ENCODE data around the gene SHC2. TPM values are rescaled to one million over a fixed set of nuclear protein-coding genes. Genes with fewer than 3 reads are reported as not detected.

Gene SHC2
- total and polyA plus RNA-seq, 9 of the 15 experiments (the other 6 are each of a cell fraction or from before 2014, with no cell fraction given), result 0.14 to 0.36 (median 0.17) TPM; not detected in 5

DNA sequence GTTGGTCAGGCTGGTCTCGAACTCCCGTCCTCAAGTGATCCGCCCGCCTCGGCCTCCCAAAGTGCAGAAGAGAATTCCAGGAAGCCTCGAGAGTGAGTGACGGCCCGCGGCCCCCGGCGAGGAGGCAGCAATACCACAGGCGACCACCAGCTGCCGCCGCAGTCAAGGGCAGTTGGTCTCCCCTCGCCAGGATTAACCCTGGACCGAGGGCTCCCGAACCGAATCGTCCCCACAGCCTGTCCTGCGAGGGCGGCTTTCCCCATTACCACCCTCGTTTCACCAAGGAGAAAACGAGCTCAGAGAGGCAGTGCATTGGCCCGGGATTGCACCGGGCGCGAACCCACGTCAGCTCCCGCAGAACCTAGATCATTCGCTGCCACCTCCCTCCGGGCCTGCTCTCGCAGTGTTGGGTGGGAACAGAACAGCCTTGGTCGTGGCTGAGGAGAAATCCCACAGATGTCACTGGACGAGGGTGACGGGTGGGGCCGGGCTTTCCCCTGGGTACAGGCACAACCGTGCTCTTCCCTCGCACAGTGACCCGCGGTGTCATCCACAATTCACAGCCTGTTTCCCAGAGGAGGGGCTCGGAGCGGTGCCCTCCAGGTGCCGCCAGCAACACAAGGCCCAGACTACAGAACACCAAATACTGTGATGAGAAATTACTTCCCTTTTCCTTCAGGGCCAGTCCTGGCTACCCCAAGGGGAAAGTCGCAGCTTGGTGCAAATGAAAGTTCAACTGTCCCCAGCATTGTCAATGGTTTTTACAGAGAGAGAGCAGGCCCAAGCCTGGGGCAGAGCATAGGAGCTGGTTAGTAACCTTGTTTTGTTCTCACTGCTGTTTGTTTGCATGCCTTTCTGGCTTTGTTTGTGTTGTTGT is 76.7 kb downstream of the SHC2 start (continued):
- TF ChIP-seq, protein P1, sequence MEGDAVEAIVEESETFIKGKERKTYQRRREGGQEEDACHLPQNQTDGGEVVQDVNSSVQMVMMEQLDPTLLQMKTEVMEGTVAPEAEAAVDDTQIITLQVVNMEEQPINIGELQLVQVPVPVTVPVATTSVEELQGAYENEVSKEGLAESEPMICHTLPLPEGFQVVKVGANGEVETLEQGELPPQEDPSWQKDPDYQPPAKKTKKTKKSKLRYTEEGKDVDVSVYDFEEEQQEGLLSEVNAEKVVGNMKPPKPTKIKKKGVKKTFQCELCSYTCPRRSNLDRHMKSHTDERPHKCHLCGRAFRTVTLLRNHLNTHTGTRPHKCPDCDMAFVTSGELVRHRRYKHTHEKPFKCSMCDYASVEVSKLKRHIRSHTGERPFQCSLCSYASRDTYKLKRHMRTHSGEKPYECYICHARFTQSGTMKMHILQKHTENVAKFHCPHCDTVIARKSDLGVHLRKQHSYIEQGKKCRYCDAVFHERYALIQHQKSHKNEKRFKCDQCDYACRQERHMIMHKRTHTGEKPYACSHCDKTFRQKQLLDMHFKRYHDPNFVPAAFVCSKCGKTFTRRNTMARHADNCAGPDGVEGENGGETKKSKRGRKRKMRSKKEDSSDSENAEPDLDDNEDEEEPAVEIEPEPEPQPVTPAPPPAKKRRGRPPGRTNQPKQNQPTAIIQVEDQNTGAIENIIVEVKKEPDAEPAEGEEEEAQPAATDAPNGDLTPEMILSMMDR (IDR thresholded peaks at IDR 0.05 in 2 of 3, conservative IDR thresholded peaks at IDR 0.05 in 1 of 3; ENCODE audit: insufficient read depth in 2 of 3, low read depth in 1 of 3, low read length in 3 of 3), result peak; percentile 53 to 75 (median 59)
- TF ChIP-seq, protein P2, sequence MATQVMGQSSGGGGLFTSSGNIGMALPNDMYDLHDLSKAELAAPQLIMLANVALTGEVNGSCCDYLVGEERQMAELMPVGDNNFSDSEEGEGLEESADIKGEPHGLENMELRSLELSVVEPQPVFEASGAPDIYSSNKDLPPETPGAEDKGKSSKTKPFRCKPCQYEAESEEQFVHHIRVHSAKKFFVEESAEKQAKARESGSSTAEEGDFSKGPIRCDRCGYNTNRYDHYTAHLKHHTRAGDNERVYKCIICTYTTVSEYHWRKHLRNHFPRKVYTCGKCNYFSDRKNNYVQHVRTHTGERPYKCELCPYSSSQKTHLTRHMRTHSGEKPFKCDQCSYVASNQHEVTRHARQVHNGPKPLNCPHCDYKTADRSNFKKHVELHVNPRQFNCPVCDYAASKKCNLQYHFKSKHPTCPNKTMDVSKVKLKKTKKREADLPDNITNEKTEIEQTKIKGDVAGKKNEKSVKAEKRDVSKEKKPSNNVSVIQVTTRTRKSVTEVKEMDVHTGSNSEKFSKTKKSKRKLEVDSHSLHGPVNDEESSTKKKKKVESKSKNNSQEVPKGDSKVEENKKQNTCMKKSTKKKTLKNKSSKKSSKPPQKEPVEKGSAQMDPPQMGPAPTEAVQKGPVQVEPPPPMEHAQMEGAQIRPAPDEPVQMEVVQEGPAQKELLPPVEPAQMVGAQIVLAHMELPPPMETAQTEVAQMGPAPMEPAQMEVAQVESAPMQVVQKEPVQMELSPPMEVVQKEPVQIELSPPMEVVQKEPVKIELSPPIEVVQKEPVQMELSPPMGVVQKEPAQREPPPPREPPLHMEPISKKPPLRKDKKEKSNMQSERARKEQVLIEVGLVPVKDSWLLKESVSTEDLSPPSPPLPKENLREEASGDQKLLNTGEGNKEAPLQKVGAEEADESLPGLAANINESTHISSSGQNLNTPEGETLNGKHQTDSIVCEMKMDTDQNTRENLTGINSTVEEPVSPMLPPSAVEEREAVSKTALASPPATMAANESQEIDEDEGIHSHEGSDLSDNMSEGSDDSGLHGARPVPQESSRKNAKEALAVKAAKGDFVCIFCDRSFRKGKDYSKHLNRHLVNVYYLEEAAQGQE (IDR thresholded peaks at IDR 0.05; ENCODE audit: borderline replicate concordance), result peak; percentile 16; the same call in 1 of the 2 replicates
- TF ChIP-seq, protein P2 (CRISPR knock-in tag; IDR thresholded peaks at IDR 0.05; ENCODE audit: low read depth), result no peak

Data from K562 (cell line).